Measurements from ENCODE around the gene DGLUCY.
A peak's percentile ranks its signal among the peaks of the same experiment; 100 is the strongest.
"Not testable (repeated sequence)": the region's sequence is repeated elsewhere in the genome, so short reads cannot be mapped to it uniquely, and the experiment has no call there.

Gene DGLUCY

GRCh38 chr14:91216731-91217226 is 102.9 kb downstream of the DGLUCY start:
- no peak for DNase-seq

GRCh38 chr14:91218014-91218413 is 104.1 kb downstream of the DGLUCY start:
- DNase-seq: no peak

GRCh38 chr14:91219517-91220389 is 105.9 kb downstream of the DGLUCY start:
- DNase-seq: no peak

GRCh38 chr14:91220581-91221000 is 106.7 kb downstream of the DGLUCY start:
- DNase-seq: no peak

- no peak for DNase-seq
Observed at GRCh38 chr14:91221270-91221669, 107.4 kb downstream of the DGLUCY start.

GRCh38 chr14:91223028-91223783 is 109.3 kb downstream of the DGLUCY start:
- DNase-seq: no peak

GRCh38 chr14:91225025-91225424 is 111.2 kb downstream of the DGLUCY start:
- no peak for DNase-seq

- DNase-seq: not testable (repeated sequence)
Observed at GRCh38 chr14:91226360-91226759, 112.5 kb downstream of the DGLUCY start.

- DNase-seq: no peak
Observed at GRCh38 chr14:91227183-91227628, 113.3 kb downstream of the DGLUCY start.

GRCh38 chr14:91228112-91229004 is 114.5 kb downstream of the DGLUCY start:
- DNase-seq: peak; percentile 65

GRCh38 chr14:91229005-91229382 is 115.1 kb downstream of the DGLUCY start:
- DNase-seq: no peak

GRCh38 chr14:91229743-91230200 is 115.9 kb downstream of the DGLUCY start:
- DNase-seq: no peak

GRCh38 chr14:91230397-91231035 is 116.6 kb downstream of the DGLUCY start:
- DNase-seq: no peak

GRCh38 chr14:91231446-91231845 is 117.6 kb downstream of the DGLUCY start:
- no peak for DNase-seq

- no peak for DNase-seq
Observed at GRCh38 chr14:91232052-91232451, 118.2 kb downstream of the DGLUCY start.

GRCh38 chr14:91232603-91233002 is 118.7 kb downstream of the DGLUCY start:
- no peak for DNase-seq

- no peak for DNase-seq
Observed at GRCh38 chr14:91233936-91234790, 120.3 kb downstream of the DGLUCY start.

GRCh38 chr14:91234791-91235114 is 120.9 kb downstream of the DGLUCY start:
- DNase-seq: no peak

GRCh38 chr14:91235841-91236240 is 122.0 kb downstream of the DGLUCY start:
- no peak for DNase-seq

GRCh38 chr14:91237219-91237618 is 123.3 kb downstream of the DGLUCY start:
- no peak for DNase-seq

- DNase-seq: no peak
Observed at GRCh38 chr14:91238085-91238484, 124.2 kb downstream of the DGLUCY start.
